Measurements from ENCODE around the gene RHO. TPM values are rescaled to one million over a fixed set of nuclear protein-coding genes. Genes with fewer than 3 reads are reported as not detected.

The RHO gene
- total RNA-seq, 1 experiment from 2014 or later = not detected

- peaks cover 0 to 6% of the 10 kb centered on the region in 2 experiments; a peak in 1 of 4 replicates for H3K4me1 ChIP-seq (ENCODE audit: control insufficient read depth in 1 of 2, insufficient read depth in 2 of 2, low read length in 2 of 2)
- no peak overlapping the region for H3K4me2 ChIP-seq (ENCODE audit: low read length)
- intact Hi-C loops (cut with micrococcal nuclease) = no loop called here
- no peak for DNase-seq (ENCODE audit: low read depth, low spot score)
- no peaks in the 10 kb centered on the region for H3K9me3 ChIP-seq (ENCODE audit: control insufficient read depth in 1 of 2, insufficient read depth in 1 of 2, low read depth in 1 of 2, low read length in 2 of 2)
- ChIA-PET CTCF (no interaction called here), POLR2A (no interaction called here), RAD21 (ENCODE audit: low non-redundant PET in 1 of 2, low total read pairs in 2 of 2, uncharacterized antibody in 2 of 2, unreplicated experiment in 2 of 2) (no interaction called here)
- no peak overlapping the region for H3K27ac ChIP-seq (ENCODE audit: low read depth, low read length)
- H3K9ac ChIP-seq (ENCODE audit: low read length) = no peak overlapping the region
- no TSS peak for BruUV-seq (replicated peaks)
- TF ChIP-seq FOSL1 (IDR thresholded peaks at IDR 0.05; ENCODE audit: low read depth) (no peak), YY1 (IDR thresholded peaks at IDR 0.05; ENCODE audit: extremely low read depth, insufficient replicate concordance, low read depth, low read length) (no peak), EZH2phosphoT487 (IDR thresholded peaks at IDR 0.05; ENCODE audit: borderline replicate concordance) (no peak), ATF3 (IDR thresholded peaks at IDR 0.05) (no peak), ZBTB33 (IDR thresholded peaks at IDR 0.05; ENCODE audit: extremely low read depth, insufficient replicate concordance, low read length) (no peak), JUND (IDR thresholded peaks at IDR 0.05) (no peak), EZH2 (IDR thresholded peaks at IDR 0.05) (no peak), EGR1 (IDR thresholded peaks at IDR 0.05; ENCODE audit: low read depth) (no peak), SRF (IDR thresholded peaks at IDR 0.05; ENCODE audit: low read depth) (no peak), POLR2AphosphoS5 (IDR thresholded peaks at IDR 0.05; ENCODE audit: low read depth, low read length) (no peak), SIN3A (IDR thresholded peaks at IDR 0.05; ENCODE audit: low read depth) (no peak), ZNF274 (IDR thresholded peaks at IDR 0.05; ENCODE audit: low read depth, low read length) (no peak), RAD21 (IDR thresholded peaks at IDR 0.05; ENCODE audit: low read depth) (no peak), POLR2A (IDR thresholded peaks at IDR 0.05; ENCODE audit: borderline replicate concordance, extremely low read depth, insufficient read depth, insufficient read length) (no peak), REST (IDR thresholded peaks at IDR 0.05; ENCODE audit: low read depth) (no peak), CEBPB (IDR thresholded peaks at IDR 0.05; ENCODE audit: low read depth) (no peak), CTCF (IDR thresholded peaks at IDR 0.05 in 2 of 3, conservative IDR thresholded peaks at IDR 0.05 in 1 of 3; ENCODE audit: borderline replicate concordance in 1 of 3, insufficient read depth in 1 of 3, low read depth in 2 of 3, low read length in 2 of 3) (no peak), SP1 (IDR thresholded peaks at IDR 0.05; ENCODE audit: low read depth) (no peak), ZFX (IDR thresholded peaks at IDR 0.05) (no peak)
- H2AFZ ChIP-seq (ENCODE audit: low read depth, low read length, poor library complexity, severe bottlenecking) = no peak overlapping the region
- H3K79me2 ChIP-seq (ENCODE audit: insufficient read depth, low read length) = no peaks in the 10 kb centered on the region
- H3K36me3 ChIP-seq (ENCODE audit: control insufficient read depth in 1 of 2, insufficient read depth in 2 of 2, low read length in 2 of 2) = no peaks in the 10 kb centered on the region
- no peaks in the 10 kb centered on the region for H3K27me3 ChIP-seq (ENCODE audit: insufficient read depth, low read length)
- H3K4me3 ChIP-seq (replicated peaks in 1 of 2; ENCODE audit: low read depth in 1 of 2, low read length in 2 of 2) = no peak overlapping the region
- ATAC-seq = no peak
- no peaks in the 10 kb centered on the region for H4K20me1 ChIP-seq (ENCODE audit: insufficient read depth)
- H3K9me2 ChIP-seq (ENCODE audit: insufficient read depth) = no peaks in the 10 kb centered on the region
These were observed 18.8 kb downstream of the RHO start for GRCh38 chr3:129547241-129547640.

Measured in HCT116 (cell line).